Ascending aorta (tissue), 2 donors: Measurements from ENCODE around the gene RPS28. TPM values are rescaled to one million over a fixed set of nuclear protein-coding genes. Genes with fewer than 3 reads are reported as not detected.
"Not testable (repeated sequence)": the region's sequence is repeated elsewhere in the genome, so short reads cannot be mapped to it uniquely, and the experiment has no call there.

Experiments used
- DNase-seq, 2 donors: peaks; one replicate each; pipeline ENCODE4 v3.0.0-alpha.2; 2019; ENCODE audit warnings: low spot score in 2 of 2
- H3K27ac ChIP-seq, 2 donors: fragments of 200-600 bp; sonication (generic); one replicate each; pipeline ENCODE4 v1.5.1; 2016 to 2017; ENCODE audit warnings: mild to moderate bottlenecking in 1 of 2
- H3K27me3 ChIP-seq: fragments of 200-600 bp; sonication (generic); one replicate; pipeline ENCODE4 v1.5.1; 2017
- H3K36me3 ChIP-seq, 2 donors: fragments of 200-600 bp; sonication (generic); one replicate each; pipeline ENCODE4 v1.5.1; 2016
- H3K4me1 ChIP-seq, 2 donors: fragments of 200-600 bp; sonication (generic); one replicate each; pipeline ENCODE4 v1.5.1; 2016 to 2017; ENCODE audit warnings: mild to moderate bottlenecking in 1 of 2
- H3K4me3 ChIP-seq, 2 donors: fragments of 200-600 bp; sonication (generic); one replicate each; pipeline ENCODE4 v1.5.1; 2016 to 2017; ENCODE audit warnings: mild to moderate bottlenecking in 1 of 2
- H3K9me3 ChIP-seq, 2 donors: fragments of 200-600 bp; sonication (generic); one replicate each; pipeline ENCODE4 v1.5.1; 2016
- intact Hi-C: fragments of 100-400 bp; cut with DNase I; formaldehyde crosslinking; loops from one replicate; pipeline ENCODE4 v1.15.1; 2023
- total RNA-seq: library from RNA; depleted of rRNA; stranded (reverse); fragments of >200 nt; gene quantifications from one replicate; pipeline ENCODE4 v1.1.0, GENCODE V29; 2016
- TF ChIP-seq, protein P1 (sequence below), 3 experiments: fragments of 200-600 bp in 2 of 3; fragments of 450-650 bp in 1 of 3; sonication (generic) in 2 of 3; IDR thresholded peaks; one replicate each; pipeline ENCODE4 v1.5.1; 2016 to 2019; ENCODE audit warnings: antibody characterized with exemption in 3 of 3, mild to moderate bottlenecking in 1 of 3, moderate library complexity in 1 of 3

Gene RPS28
- 393 TPM for total RNA-seq

DNA sequence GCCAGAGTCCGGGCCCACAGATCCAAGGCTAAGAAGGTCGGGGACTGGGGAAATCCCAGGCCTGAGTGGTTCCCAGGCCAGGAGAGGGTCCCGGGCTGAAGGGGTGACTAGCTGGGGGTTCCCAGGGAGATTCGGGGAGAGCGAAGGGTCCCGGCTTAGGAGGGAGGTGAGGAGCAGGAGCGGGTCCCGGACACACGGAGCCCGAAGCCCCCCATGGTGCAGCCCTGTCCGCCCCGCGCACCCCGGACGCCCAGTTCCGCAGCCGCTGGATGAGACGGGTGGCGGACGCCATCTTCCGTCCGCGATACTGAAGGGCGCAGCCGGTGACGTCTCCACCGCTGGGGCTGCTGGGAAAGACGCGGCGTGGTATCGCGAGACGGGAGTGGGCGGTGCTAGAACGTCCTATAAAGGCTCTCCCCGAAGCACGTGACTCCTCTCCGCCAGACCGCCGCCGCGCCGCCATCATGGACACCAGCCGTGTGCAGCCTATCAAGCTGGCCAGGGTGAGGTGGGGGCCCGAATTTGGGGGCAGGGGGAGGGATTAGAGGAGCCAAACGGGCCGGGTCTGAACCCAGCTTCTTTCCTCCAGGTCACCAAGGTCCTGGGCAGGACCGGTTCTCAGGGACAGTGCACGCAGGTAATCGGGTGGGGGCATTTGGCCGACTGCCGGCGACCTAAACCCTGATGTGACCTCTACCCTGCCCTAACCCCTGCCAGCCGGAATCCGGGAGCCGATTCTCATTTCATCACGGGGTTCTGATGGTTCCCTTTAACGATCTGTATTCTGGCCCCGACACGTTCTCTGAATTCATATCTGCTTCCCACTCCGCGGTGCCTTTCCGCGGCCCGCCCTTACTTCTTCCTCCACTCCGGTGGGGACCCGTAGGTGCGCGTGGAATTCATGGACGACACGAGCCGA, at the start of gene RPS28, which contains the start of gene NDUFA7:
Gene RPS28, plus strand, starts transcription at position 430 of the 919 bp plus-strand sequence. Its CDS starts 35 bp downstream, at position 465.
Gene NDUFA7, minus strand, starts transcription at position 309 of the 919 bp plus-strand sequence. Its CDS starts 17 bp downstream, at position 292.
- TF ChIP-seq, protein P1, sequence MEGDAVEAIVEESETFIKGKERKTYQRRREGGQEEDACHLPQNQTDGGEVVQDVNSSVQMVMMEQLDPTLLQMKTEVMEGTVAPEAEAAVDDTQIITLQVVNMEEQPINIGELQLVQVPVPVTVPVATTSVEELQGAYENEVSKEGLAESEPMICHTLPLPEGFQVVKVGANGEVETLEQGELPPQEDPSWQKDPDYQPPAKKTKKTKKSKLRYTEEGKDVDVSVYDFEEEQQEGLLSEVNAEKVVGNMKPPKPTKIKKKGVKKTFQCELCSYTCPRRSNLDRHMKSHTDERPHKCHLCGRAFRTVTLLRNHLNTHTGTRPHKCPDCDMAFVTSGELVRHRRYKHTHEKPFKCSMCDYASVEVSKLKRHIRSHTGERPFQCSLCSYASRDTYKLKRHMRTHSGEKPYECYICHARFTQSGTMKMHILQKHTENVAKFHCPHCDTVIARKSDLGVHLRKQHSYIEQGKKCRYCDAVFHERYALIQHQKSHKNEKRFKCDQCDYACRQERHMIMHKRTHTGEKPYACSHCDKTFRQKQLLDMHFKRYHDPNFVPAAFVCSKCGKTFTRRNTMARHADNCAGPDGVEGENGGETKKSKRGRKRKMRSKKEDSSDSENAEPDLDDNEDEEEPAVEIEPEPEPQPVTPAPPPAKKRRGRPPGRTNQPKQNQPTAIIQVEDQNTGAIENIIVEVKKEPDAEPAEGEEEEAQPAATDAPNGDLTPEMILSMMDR (IDR thresholded peaks at IDR 0.05) = peak in 2 of 3 experiments; percentile 26 to 31
- H3K9me3 ChIP-seq = no peaks in the 10 kb centered on the region
- peak; percentile 79 to 98 for DNase-seq
- H3K4me3 ChIP-seq = peak within 1 kb of the TSS; percentile 64 to 97
- H3K27ac ChIP-seq = peak within 1 kb of the TSS; percentile 80 to 90
- H3K36me3 ChIP-seq = peaks cover 18 to 27% of the 10 kb centered on the region in 2 donors
- H3K4me1 ChIP-seq = peaks cover 12 to 22% of the 10 kb centered on the region in 2 donors
- intact Hi-C loops = loop anchor here (1.0 to 10.0 kb wide), 4 partner anchors 13 to 317 kb away; partner anchors contain the start of genes CD320 and ELAVL1
- no peaks in the 10 kb centered on the region for H3K27me3 ChIP-seq

DNA sequence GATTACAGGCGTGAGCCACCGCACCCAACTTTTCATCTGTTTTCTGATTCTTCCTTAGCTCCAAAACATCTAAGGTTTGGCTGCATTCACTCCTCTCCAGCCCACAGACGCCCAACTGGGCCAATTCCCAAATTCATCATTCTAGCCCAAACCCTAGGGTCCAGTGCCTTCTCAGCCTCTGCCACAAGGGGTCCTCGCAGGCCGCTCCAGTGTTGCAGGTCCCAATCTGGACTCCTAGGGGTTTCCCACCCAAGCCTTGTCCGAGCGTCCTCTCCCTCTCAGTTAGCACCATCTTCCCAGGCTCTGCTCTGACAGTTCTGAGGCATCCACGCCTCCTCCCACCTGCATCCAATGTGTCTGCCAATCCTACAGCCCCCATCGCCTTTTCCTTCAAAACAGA, 44.8 kb upstream of the RPS28 start:
- intact Hi-C loops, DNase-seq, H3K4me3 ChIP-seq, H3K9me3 ChIP-seq, H3K4me1 ChIP-seq, H3K27me3 ChIP-seq, H3K27ac ChIP-seq, H3K36me3 ChIP-seq: not testable (repeated sequence)

DNA sequence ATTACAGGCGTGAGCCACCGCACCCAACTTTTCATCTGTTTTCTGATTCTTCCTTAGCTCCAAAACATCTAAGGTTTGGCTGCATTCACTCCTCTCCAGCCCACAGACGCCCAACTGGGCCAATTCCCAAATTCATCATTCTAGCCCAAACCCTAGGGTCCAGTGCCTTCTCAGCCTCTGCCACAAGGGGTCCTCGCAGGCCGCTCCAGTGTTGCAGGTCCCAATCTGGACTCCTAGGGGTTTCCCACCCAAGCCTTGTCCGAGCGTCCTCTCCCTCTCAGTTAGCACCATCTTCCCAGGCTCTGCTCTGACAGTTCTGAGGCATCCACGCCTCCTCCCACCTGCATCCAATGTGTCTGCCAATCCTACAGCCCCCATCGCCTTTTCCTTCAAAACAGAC, 30.0 kb upstream of the RPS28 start:
- intact Hi-C loops, H3K4me1 ChIP-seq, H3K27ac ChIP-seq, DNase-seq, H3K27me3 ChIP-seq, H3K36me3 ChIP-seq, H3K4me3 ChIP-seq, H3K9me3 ChIP-seq: not testable (repeated sequence)

DNA sequence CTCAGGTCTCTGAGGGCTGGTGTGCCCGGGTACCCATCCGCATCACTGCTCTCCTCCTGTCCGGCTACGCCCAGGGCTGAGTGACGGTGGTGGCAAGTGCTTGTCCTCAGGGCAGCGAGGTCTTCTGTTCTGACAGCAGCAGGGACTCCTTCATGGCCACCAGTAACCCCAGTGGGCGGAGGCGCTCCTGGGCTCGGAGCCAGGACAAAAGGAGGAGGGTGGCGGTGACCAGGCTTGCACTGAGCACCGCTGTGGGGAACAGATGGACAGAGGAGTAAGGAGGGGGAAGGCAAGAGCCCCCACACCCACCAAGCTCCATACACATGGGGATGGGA, 19.0 kb upstream of the RPS28 start:
- H3K4me1 ChIP-seq = peaks cover 0 to 2% of the 10 kb centered on the region in 2 donors
- peak in 1 of 2 donors; percentile 60 for DNase-seq
- no peak overlapping the region for H3K4me3 ChIP-seq
- TF ChIP-seq, protein P1 (IDR thresholded peaks at IDR 0.05) = no peak
- intact Hi-C loops = no loop called here
- H3K9me3 ChIP-seq = no peaks in the 10 kb centered on the region
- H3K36me3 ChIP-seq = peaks cover 5 to 7% of the 10 kb centered on the region in 2 donors
- H3K27me3 ChIP-seq = no peaks in the 10 kb centered on the region
- H3K27ac ChIP-seq = no peak overlapping the region

DNA sequence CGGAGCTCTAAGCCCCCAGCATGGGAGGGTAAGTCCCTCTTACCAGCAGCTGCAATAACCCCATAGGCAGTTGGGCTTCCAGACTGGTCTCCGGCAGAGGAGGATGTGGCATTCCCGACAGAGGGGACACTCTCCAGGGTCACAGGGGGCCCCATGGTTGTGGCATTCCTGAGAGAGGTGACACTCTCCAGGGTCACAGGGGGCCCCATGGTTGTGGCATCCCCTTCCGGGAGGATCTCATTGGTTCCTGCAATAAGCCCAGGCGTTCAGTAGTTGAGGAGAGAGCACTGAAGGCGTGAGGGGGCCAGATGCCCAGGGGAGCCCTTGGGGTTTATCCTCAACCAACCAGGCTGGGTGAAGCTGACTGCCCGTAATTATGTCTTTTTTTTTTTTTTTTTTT, 18.6 kb upstream of the RPS28 start:
- no peak overlapping the region for H3K4me3 ChIP-seq
- H3K4me1 ChIP-seq = peaks cover 0 to 6% of the 10 kb centered on the region in 2 donors
- TF ChIP-seq, protein P1 (IDR thresholded peaks at IDR 0.05) = no peak
- H3K27ac ChIP-seq = no peak overlapping the region
- H3K9me3 ChIP-seq = no peaks in the 10 kb centered on the region
- intact Hi-C loops = no loop called here
- no peaks in the 10 kb centered on the region for H3K27me3 ChIP-seq
- H3K36me3 ChIP-seq = peaks cover 5 to 7% of the 10 kb centered on the region in 2 donors
- peak in 1 of 2 donors; percentile 52 for DNase-seq

DNA sequence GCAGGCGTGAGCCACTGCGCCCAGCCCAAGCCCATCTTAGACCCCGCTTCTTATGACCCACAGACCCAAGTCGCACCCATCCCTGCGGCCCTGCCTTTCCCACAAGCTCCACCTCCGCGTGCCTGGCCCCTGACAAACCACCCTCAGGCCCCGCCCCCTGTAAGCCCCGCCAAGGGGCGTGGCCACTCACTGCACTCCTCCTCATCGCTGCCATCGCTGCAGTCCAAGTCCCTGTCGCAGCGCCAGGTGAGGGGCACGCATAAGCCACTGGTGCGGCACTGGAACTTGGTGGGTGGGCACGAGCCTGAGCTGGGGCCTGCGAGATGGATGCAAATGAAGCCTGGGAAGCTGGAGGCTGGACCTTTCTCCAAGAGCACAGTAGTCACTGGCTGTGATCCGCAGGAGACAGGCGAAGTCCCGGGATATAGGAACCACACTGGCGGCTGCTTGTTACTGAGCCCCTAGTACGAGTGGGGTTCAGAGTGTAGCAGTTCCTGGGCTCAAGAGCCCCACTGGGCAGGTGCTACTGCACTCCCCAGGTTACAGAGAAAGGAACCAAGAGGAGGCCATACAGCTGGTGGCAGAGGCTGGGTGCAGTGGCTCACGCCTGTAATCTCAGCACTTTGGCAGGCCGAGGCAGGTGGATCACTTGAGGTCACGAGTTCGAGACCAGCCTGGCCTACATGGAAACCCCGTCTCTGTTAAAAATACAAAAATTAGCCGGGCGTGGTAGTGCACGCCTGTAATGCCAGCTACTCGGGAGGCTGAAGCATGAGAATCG, 16.3 kb upstream of the RPS28 start:
- peaks cover 4 to 11% of the 10 kb centered on the region in 2 donors for H3K4me1 ChIP-seq
- intact Hi-C loops = loop anchor here (5.0 kb wide), 1 partner anchor 678 kb away; the partner anchor contains the start of genes PET100 and XAB2
- H3K9me3 ChIP-seq = no peaks in the 10 kb centered on the region
- no peak overlapping the region for H3K27ac ChIP-seq
- H3K4me3 ChIP-seq = no peak overlapping the region
- peaks cover 5 to 11% of the 10 kb centered on the region in 2 donors for H3K36me3 ChIP-seq
- TF ChIP-seq, protein P1 (IDR thresholded peaks at IDR 0.05) = no peak
- H3K27me3 ChIP-seq = no peaks in the 10 kb centered on the region
- DNase-seq = peak in 1 of 2 donors; percentile 62
